AG09309 (cell line): ENCODE data around the gene LYPD1.

Experiments
- DNase-seq: peaks from one replicate; pipeline ENCODE4 v3.0.0-alpha.2; 2010; ENCODE audit warnings: low read depth
- H3K4me3 ChIP-seq: 2 replicates; pipeline ENCODE4 v1.5.1; 2011; ENCODE audit warnings: mild to moderate bottlenecking, low read depth, low read length, moderate library complexity; ENCODE audit not compliant: control insufficient read depth
- CTCF ChIP-seq: IDR thresholded peaks from 2 replicates; pipeline ENCODE4 v1.5.1; 2011; ENCODE audit warnings: mild to moderate bottlenecking, low read depth, low read length, inconsistent platforms; ENCODE audit not compliant: insufficient read depth, control insufficient read depth; ENCODE audit errors: missing control alignments

The LYPD1 gene

GRCh38 chr2:132607426-132608090, 62.4 kb downstream of the LYPD1 start:
- no peak for TF ChIP-seq CTCF
- H3K4me3 ChIP-seq, result no peak overlapping the region
- no peak for DNase-seq

GRCh38 chr2:132606649-132607048, 63.4 kb downstream of the LYPD1 start:
- H3K4me3 ChIP-seq, result no peak overlapping the region
- no peak for TF ChIP-seq CTCF
- DNase-seq, result no peak

GRCh38 chr2:132605236-132606180, 64.5 kb downstream of the LYPD1 start:
- TF ChIP-seq CTCF, result no peak
- H3K4me3 ChIP-seq, result no peak overlapping the region
- no peak for DNase-seq

GRCh38 chr2:132604561-132604960, 65.4 kb downstream of the LYPD1 start:
- DNase-seq, result no peak
- no peak overlapping the region for H3K4me3 ChIP-seq
- no peak for TF ChIP-seq CTCF

GRCh38 chr2:132599556-132599955, 70.4 kb downstream of the LYPD1 start:
- H3K4me3 ChIP-seq, result no peak overlapping the region
- TF ChIP-seq CTCF, result no peak
- DNase-seq, result no peak

GRCh38 chr2:132598536-132598935, 71.5 kb downstream of the LYPD1 start:
- no peak for TF ChIP-seq CTCF
- no peak for DNase-seq
- no peak overlapping the region for H3K4me3 ChIP-seq
